GM21367 (cell line): ENCODE results near the gene ZHX3.

Experiments
- ATAC-seq: cut with Tn5 transposase; IDR thresholded peaks from one replicate; pipeline ENCODE4 v1.9.1; 2021; ENCODE audit not compliant: unreplicated experiment

The ZHX3 gene

GRCh38 chr20:41228858-41229257 is 88.7 kb downstream of the ZHX3 start:
- ATAC-seq: no peak

DNA sequence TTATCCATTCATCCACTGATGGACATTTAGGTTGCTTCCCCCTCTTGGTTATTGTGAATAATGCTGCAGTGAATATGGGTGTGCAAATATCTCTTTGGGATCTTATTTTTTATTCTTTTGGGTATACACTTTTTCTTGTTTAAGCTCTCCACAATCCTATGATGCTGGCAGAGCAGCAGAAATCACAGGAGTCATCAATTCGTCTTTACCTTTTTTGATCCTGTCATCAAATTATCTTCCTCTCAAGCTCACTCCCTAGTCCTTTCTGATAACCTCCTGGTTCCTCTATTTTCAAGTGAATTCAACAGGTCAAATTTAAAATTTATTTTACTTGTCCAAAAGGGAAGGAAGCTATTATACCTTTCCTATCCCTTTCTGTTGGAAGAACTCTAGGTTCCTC is 91.1 kb downstream of the ZHX3 start:
- ATAC-seq: no peak

GRCh38 chr20:41225091-41225490 is 92.4 kb downstream of the ZHX3 start:
- ATAC-seq: no peak

DNA sequence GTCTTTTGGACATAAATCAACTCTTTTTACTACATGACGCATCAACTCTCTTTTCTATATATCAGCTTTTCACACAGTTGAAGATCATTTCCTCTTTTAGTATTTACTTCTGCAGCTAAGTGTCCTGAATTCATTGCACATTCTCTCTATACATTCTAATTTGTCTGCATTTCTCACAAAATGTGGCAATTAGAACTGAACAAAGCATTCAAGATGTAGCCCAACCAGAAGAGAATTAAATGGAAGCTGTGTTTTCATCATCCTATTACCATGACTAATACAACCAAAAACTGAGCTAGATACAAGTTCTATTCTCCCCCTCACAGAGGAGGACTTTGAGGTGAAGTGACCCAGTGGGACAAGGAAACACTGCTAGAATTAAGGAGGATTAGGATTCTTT is 93.2 kb downstream of the ZHX3 start:
- ATAC-seq: no peak

DNA sequence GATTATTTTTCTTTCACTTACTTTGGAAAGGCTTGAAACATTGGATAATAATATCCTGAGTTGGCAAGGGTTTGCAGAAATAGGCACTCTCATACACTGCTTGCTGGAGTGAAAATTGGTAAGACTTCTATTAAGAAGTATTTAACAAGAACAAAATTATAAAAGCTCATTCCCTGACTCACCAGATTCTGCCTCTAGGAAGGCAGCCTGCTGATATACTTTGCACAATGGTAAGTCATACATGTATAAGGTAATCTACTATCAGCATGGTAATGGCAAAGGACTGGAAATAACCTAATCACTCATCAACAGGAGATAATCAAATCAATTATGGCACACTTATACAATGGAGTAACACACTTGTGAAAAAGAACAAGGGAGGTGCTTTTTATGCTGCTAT is 94.4 kb downstream of the ZHX3 start:
- no peak for ATAC-seq

GRCh38 chr20:41222703-41223102 is 94.8 kb downstream of the ZHX3 start:
- ATAC-seq: no peak

DNA sequence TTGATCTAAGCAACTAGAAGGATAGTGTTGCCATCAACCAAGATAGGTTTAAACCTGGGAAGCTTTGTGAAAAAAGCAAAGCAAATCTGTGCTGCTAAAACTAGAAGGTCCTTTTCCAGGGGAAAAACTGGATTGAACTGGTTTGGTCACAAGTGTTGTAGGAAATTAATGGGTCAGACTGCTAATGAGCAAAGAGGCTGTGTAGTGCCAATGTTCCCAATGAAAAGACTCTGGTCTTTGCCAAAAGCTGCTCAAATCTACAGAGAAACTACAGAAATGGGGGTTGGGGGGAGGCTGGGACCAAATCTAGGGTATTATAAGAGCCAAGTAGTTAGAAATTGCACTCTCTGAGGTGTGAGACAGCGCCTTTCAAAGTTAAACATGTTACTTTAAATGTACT is 95.2 kb downstream of the ZHX3 start:
- ATAC-seq: no peak

DNA sequence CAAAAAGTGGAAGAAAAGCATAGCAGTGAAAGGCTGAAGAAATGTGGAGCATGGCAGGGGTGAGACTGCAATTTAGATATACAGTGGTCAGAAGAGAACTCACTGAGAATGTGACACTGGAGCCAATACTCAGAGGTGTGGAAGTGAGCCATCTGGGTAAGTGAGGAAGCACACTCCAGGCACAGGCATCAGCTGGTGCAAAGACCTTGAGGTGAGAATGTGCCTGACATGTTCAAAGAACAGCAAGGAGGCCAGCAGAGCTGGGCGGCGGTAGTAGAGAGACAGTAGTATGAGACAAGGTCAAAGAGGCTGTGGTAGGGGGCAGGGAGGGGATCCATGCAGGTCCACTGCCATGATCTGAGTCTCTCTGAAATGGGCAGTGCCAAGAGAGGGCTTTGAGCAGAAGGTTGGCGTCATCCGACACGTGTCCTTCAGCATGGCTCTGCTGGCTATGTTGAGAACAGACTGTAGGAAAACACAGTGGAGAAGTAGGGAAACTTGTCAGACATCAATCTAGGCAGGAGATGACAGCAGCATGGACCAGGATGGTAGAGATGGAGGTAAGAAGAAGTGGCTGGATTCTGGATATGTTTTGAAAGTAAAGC is 95.8 kb downstream of the ZHX3 start:
- ATAC-seq: no peak

GRCh38 chr20:41219824-41220223 is 97.7 kb downstream of the ZHX3 start:
- ATAC-seq: no peak

DNA sequence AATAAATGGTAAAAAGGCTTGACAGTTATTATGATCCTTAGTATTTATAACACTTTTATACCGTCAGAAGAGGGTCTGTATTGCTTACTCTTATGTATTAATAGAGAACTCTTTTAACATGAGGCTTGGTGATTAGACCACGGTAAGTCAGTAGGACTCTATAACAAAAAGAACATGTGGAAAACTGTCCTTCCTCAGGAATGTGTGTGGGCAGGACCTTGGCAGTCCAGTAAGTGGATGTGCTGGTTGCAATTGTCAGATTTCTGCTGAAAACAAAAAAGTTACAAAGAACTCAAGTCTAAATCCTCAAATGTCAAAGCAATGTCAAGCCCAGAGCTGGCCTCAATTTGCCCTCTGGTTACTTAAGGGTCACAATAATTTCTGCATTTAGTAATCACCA is 99.1 kb downstream of the ZHX3 start:
- ATAC-seq: no peak

- no peak for ATAC-seq
Observed at GRCh38 chr20:41217422-41217821, 100.1 kb downstream of the ZHX3 start.

DNA sequence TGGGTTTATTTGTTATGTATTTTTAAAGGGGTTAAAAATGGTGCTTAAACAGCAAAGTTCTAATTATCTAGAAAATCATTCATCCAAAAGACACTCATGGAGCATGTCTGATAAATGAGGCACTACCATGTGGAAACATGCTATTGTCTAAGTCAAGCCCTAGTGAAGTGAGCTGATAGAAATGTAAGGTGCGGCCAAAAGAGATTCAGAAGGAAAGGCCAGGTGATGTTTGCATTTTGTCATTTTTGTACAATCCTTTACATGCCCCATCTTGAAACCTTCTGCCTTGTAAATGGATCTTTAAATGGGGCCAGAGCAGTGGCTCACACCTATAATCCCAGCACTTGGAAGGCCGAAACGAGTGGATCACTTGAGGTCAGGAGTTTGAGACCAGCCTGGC is 102.9 kb downstream of the ZHX3 start:
- ATAC-seq: no peak

DNA sequence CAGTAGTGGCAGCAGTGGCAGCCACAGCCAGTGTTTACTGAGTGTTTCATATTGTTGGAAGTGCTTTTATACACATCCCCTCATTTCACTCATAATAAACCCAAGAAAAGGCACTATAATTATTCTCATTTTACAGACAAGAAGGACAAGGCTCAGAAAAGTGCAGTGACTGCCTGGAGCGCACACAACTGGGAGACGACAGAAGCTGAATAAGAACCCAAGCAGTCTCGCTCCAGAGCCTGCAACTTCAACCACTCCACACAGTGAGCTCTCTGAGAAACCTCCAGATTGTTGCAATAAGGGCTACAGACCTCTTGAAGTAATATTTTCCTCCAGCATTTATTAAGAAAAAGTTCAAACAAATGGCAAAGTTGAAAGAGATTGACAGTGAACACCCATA is 103.3 kb downstream of the ZHX3 start:
- ATAC-seq: no peak

GRCh38 chr20:41213150-41213820 is 104.2 kb downstream of the ZHX3 start:
- no peak for ATAC-seq

GRCh38 chr20:41205313-41205712 is 112.2 kb downstream of the ZHX3 start:
- ATAC-seq: no peak

DNA sequence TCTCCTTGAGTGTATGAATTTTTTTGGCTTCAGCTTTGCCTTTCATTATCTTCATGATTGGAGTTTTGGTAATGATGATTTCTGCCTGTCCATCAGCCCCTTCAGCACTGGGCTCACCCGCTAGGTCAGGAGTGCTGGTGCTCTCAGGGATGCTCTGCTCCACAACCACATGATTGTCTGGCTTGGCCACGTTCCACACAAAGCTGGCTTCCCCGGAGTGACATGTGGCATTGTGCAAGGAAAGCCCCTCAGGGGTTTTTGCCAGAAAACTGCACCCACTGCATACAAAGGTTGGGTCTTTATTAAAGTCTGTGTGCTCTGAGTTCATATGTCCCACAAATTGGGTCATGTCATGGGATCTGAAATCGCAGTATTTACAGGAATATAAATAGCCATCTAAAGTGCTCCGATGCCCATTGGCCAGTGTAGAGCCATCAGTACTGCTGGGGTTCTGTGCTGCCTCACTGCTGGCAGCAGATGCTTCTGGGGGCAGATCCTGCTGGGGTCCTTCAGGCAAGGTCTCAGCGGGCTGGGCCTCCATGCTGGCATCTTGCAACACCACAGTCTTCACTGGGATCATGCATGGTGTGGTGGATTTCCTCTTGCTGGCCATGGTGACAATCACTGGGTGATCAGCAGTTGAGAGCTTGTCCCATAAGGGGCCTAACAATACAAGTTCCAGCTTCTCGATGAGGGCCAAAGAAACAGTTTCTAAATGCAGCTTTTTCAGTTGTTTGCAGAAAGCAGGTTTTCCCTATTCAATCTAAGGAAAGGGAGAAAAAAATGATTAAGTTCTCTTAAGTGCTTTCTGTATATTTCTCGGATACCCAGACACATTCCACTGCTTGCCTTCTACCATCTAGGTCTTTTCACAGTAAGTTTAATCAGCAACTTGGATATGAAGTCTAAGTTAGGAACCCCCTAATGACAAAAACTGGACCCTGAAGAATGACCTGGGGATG is 112.9 kb downstream of the ZHX3 start:
- ATAC-seq: no peak

DNA sequence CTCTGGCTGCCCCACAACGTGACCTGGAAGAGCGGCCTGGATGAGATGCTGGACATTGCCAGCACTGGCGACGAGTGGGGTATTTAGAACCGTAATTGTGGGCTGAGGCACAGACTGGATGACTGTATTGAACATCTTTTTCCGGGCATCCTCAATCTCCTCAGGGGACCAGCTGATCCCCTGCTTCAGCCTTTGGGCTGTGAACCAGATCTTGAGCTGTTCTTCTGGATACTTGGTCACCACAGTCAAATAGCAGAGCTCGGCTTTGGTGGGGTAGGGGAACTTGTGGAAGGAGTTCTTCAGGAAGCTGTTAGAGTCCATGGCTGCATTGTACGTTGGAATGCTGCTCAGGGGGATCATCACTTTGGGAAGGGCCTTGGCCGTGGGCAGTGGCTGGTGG is 113.9 kb downstream of the ZHX3 start:
- ATAC-seq: no peak

DNA sequence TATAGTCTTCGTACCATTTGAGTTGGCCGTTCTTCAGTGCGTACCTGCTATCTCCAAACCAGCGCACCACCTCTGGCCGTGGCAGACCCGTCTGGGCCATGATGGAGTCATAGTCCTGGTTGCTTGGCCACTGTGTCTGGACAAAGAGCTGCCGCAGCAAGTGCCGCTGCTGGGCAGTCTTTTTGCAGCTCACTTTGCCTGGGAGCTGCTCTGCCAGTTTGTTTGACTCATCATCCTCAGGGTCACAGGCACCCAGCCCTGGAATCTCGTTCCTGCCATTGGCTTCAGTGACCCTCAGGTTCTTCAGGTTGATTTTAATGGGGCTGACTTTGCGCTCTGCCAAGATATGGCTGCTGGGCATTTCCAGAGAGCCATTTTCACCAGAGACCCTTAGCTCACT is 115.1 kb downstream of the ZHX3 start:
- no peak for ATAC-seq

- ATAC-seq: no peak
Observed at GRCh38 chr20:41201760-41202159, 115.8 kb downstream of the ZHX3 start.

DNA sequence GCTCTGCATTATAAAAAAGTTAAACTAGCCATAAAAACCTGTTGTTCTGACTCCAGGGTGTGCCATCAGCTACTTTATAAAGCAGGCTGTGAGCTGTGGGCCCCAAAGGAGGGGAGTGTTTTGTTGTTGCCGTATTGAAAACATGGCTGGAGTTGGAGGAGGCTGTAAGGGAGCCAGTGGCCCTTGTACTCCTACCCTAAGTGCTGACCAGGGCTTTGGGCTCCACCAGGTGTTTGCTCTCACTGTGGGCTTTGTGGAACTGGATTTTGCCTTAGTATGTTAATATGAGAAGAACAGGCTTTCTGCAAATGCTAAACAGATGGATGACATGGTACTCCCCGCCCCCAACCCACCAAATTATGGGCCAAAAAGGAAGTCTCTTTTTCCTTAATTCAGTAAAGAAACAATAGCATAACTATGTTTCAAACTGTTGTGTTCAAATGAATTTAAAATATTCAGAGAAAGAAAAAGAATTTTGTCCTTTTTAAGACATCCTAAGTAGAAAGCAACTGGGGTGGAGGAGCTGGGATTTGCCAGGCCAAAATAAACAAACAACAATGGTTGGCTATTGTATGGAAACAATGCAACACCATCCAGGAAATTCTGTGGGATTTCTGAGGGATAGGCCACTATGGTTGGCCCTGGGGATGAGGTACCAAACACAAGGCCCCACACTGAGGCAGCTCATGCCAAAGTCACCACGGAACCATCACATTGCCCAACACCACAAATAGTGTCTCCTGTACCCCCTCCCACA is 116.9 kb downstream of the ZHX3 start:
- no peak for ATAC-seq

DNA sequence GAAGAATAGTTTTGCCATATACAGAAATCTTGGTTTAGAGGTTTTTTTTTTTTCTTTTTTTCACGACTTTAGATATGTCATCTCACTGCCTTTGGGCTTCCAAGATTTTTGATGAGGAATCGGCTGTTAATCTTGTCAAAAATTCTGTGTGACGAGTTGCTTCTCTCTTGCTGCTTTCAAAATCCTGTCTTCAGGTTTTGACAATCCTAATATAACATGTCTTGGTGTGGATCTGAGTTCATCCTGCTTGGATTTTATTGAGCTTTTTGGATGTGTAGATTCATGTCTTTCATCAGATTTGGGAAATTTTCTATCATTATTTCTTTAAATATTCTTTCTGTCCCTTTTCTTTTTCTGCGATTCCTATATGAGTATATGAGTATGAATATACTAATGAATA is 119.1 kb downstream of the ZHX3 start:
- ATAC-seq: no peak
